ENCODE results near the gene CTNNA1. TPM values are rescaled to one million over a fixed set of nuclear protein-coding genes. Genes with fewer than 3 reads are reported as not detected.

The CTNNA1 gene
- total and polyA plus RNA-seq, 2 donors (not counting 3 experiments of a cell fraction or from before 2014, with no cell fraction given), result 156 to 394 TPM

GRCh38 chr5:138972836-138973235 is 219.6 kb downstream of the CTNNA1 start:
- H3K27ac ChIP-seq (ENCODE audit: insufficient read depth, low read depth, low read length), result no peak overlapping the region
- no peak overlapping the region for H2AFZ ChIP-seq (ENCODE audit: low read depth, low read length)
- TF ChIP-seq JUN (IDR thresholded peaks at IDR 0.05; ENCODE audit: borderline replicate concordance, insufficient read depth, insufficient read length, low read depth), result no peak
- no peak for TF ChIP-seq CTCF (IDR thresholded peaks at IDR 0.05; ENCODE audit: extremely low read depth in 1 of 2, insufficient read depth in 1 of 2, low read depth in 1 of 2, low read length in 2 of 2)
- TF ChIP-seq MAX (IDR thresholded peaks at IDR 0.05; ENCODE audit: insufficient read depth, insufficient read length), result no peak
- no peak for TF ChIP-seq FOS (IDR thresholded peaks at IDR 0.05; ENCODE audit: borderline replicate concordance, insufficient read depth, low read length)
- no peak for TF ChIP-seq EZH2 (IDR thresholded peaks at IDR 0.05; ENCODE audit: borderline replicate concordance, low read depth, low read length, severe bottlenecking)
- intact Hi-C loops (cut with micrococcal nuclease), result no loop called here
- dilution Hi-C loops (cut with MboI; ENCODE audit: extremely low pct_ligation_motif_present, low sequenced_read_pairs), result no loop called here
- POLR2A ChIA-PET, result interaction anchor here (0.6 kb wide), 1 partner anchor 12 kb away, joined by 3 read pairs; no protein-coding TSS in a partner anchor
- H3K27me3 ChIP-seq (ENCODE audit: control insufficient read depth in 2 of 2, insufficient read depth in 2 of 2, low read length in 2 of 2), result no peaks in the 10 kb centered on the region
- no peaks in the 10 kb centered on the region for H3K9me3 ChIP-seq (replicated peaks; ENCODE audit: control insufficient read depth, insufficient read depth, low read length)
- H3K4me1 ChIP-seq (ENCODE audit: control insufficient read depth, extremely low read depth, insufficient read depth, low read length), result peaks cover 13% of the 10 kb centered on the region
- CTCF ChIA-PET, result interaction anchor here (2.3 kb wide), 1 partner anchor 10 kb away, joined by 7 read pairs; no protein-coding TSS in a partner anchor
- no peaks in the 10 kb centered on the region for H4K20me1 ChIP-seq (replicated peaks; ENCODE audit: control insufficient read depth, extremely low read depth, insufficient read depth, low read length)
- H3K36me3 ChIP-seq (ENCODE audit: control insufficient read depth in 2 of 2, extremely low read depth in 1 of 2, insufficient read depth in 2 of 2, low read length in 2 of 2), result no peaks in the 10 kb centered on the region
- BruUV-seq (replicated peaks), result no TSS peak
- no peaks in the 10 kb centered on the region for H3K79me2 ChIP-seq (ENCODE audit: control insufficient read depth, insufficient read depth, low read length)
- H3K4me2 ChIP-seq (ENCODE audit: insufficient read depth, low read length), result no peak overlapping the region
- no peak overlapping the region for H3K4me3 ChIP-seq (replicated peaks in 1 of 3; ENCODE audit: insufficient read depth in 1 of 3, low read depth in 1 of 3, low read length in 3 of 3)
- no peak overlapping the region for H3K9ac ChIP-seq (replicated peaks; ENCODE audit: extremely low read depth, insufficient read depth, low read length)
- H3K9me1 ChIP-seq (replicated peaks; ENCODE audit: control insufficient read depth, extremely low read depth, insufficient read depth, low read length), result no peaks in the 10 kb centered on the region
- FAIRE-seq, result no peak
- DNase-seq (ENCODE audit: low read depth, low spot score), result no peak

Data from endothelial cell of umbilical vein (primary cell).